Astrocyte of the cerebellum (primary cell): ENCODE results near the gene KCTD20.

ENCODE experiments used
- DNase-seq: peaks from one replicate; pipeline ENCODE4 v3.0.0-alpha.2; 2011; ENCODE audit warnings: low read depth
- H3K4me3 ChIP-seq: 2 replicates; pipeline ENCODE4 v1.5.1; 2011; ENCODE audit warnings: mild to moderate bottlenecking, low read depth, low read length, moderate library complexity
- in situ Hi-C: cut with HindIII; loops from 2 replicates; pipeline ENCODE4 v1.10.0; 2017; ENCODE audit warnings: low sequenced_read_pairs
- TF ChIP-seq, protein P1 (sequence below): IDR thresholded peaks from 2 replicates; pipeline ENCODE4 v1.5.1; 2012; ENCODE audit warnings: low read length, low read depth, moderate library complexity, mild to moderate bottlenecking; ENCODE audit errors: missing control alignments

KCTD20 gene

DNA sequence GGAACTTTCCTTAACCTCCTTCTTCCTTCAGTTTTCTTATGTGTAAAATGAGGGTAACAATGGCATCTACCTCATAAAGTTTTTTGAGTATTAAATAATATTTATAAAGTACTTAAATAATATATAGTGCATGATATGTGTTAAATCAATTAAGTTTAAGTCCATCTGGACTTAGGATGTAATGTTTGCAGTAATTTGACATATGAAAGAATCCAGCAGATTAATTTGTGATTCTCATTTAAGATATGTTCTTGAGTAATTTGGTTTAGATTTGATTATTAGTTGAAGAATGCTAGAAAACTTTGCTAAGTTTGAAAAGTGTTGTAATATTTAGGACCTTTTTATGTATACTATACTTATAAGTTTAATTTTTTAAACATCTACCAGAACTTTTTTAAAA, 18.1 kb downstream of the KCTD20 start:
- no peak overlapping the region for H3K4me3 ChIP-seq
- in situ Hi-C loops, result no loop called here
- no peak for DNase-seq
- TF ChIP-seq, protein P1, sequence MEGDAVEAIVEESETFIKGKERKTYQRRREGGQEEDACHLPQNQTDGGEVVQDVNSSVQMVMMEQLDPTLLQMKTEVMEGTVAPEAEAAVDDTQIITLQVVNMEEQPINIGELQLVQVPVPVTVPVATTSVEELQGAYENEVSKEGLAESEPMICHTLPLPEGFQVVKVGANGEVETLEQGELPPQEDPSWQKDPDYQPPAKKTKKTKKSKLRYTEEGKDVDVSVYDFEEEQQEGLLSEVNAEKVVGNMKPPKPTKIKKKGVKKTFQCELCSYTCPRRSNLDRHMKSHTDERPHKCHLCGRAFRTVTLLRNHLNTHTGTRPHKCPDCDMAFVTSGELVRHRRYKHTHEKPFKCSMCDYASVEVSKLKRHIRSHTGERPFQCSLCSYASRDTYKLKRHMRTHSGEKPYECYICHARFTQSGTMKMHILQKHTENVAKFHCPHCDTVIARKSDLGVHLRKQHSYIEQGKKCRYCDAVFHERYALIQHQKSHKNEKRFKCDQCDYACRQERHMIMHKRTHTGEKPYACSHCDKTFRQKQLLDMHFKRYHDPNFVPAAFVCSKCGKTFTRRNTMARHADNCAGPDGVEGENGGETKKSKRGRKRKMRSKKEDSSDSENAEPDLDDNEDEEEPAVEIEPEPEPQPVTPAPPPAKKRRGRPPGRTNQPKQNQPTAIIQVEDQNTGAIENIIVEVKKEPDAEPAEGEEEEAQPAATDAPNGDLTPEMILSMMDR, result no peak

DNA sequence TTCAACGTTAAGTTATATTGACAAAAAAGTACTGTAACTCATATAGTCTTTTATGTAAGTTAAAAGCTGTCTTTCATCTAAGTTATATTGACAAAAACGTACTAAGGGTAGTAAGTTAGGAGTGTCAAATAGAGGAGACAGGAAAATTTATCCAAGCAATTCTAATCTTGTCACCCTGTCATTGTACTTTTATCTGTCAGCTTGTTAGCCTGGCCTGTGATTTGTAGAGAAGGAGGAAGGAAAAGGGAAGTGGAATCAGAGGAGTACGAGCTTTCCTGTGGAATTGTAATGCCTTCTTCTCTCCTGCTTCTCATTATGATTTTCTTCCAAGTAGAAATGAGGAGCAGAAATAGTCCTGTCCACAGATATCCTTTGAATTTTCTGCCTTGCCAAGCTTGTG, 18.8 kb downstream of the KCTD20 start:
- in situ Hi-C loops, result no loop called here
- H3K4me3 ChIP-seq, result no peak overlapping the region
- DNase-seq, result no peak
- TF ChIP-seq, protein P1, result no peak

DNA sequence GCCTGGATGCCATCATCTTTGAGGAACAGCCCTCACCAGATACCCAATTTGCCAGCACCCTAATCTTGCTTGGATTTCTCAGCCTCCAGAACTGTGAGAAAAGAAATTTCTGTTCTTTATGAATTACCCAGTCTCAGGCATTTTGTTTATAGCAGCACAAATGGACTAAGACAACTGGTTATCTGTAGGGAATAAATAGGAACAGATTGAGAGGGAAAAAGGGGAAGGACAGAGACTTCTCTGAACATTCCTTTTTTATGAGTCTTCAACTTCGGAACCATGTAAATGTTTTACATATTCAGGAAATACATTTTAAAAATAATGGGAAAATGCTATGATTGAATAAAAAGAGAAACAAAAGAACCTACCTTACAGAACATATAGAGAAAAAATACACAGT, 20.9 kb downstream of the KCTD20 start:
- TF ChIP-seq, protein P1, result no peak
- DNase-seq, result no peak
- no peak overlapping the region for H3K4me3 ChIP-seq
- in situ Hi-C loops, result no loop called here

DNA sequence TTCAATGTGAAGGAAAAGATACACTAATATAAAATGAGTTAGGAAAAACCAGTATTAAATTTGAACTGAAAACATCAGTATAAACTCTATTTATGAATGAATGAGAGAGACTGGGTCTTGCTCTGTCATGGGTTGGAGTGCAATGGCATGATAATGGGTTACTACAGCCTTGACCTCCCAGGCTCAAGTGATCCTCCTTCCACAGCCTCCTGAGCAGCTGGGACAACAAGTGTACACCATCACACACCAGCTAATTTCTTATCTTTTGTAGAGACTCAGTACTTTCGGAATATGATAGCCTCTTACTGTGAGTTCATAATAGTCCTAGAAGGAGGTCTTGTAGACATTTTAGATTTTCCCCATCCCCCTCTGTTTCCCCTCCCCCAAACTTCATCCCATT, 21.4 kb downstream of the KCTD20 start:
- no peak overlapping the region for H3K4me3 ChIP-seq
- TF ChIP-seq, protein P1, result no peak
- in situ Hi-C loops, result no loop called here
- DNase-seq, result no peak

DNA sequence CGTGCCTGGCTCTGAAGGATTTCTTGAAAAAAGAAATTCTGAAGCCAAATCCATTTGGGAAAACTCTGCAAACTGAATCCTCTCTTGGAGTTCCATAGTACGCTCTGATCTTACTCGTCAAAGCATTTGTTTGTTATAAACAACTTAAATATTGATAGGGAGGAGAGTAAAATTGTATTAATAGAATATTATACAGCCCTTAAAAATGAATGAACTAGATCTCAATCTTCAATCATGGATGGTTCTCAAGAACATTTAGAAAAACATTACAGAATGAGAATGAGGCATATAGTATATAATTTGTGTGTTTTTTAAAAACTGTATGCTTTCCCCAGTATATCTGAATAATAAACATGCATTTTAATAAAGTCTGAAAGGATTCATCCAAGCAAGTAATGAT, 24.8 kb downstream of the KCTD20 start:
- TF ChIP-seq, protein P1, result no peak
- in situ Hi-C loops, result no loop called here
- no peak overlapping the region for H3K4me3 ChIP-seq
- no peak for DNase-seq

DNA sequence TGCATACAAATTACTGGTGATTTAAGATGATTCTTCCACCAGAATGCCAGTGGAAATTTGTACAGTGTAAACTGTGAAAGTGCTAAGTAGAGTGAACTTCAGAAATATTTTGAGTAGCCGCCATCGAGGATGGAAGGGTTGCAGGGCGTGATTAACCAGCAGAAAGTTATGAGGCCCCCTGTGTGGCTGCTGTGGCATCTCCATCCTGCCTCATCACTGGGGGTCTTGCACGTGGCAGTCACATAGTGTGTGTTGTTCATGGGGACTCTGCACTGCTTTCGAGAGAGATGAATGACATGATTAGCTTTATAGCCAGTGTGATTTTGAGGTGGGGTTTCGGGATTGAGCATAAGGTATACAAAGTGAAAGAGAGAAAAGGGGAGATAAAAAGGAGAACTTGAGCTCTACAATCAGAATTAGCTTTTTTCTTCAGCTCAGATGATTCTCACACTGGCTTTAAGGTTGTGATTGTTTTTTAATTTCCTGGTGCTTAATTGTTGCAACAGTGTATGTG, 26.4 kb downstream of the KCTD20 start:
- H3K4me3 ChIP-seq, result no peak overlapping the region
- TF ChIP-seq, protein P1, result no peak
- DNase-seq, result no peak
- in situ Hi-C loops, result no loop called here

DNA sequence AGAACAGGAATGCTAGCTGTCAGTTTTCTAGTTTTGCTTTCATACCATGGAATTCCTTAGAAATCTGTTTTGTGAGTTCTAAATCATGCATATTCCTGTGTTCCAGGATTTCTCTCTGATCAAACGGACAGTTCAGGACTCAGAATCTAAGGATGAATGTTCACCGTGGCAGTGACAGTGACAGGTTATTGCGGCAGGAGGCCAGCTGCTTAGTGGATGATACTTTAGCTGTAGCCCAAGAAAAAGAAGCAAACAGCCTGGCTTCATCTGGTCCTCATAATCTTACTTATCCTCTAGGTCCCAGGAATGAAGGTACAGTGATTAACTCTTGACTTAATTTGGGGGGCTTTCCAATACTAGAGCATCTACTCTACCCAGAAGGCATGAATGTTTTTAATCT, 27.1 kb downstream of the KCTD20 start:
- in situ Hi-C loops, result no loop called here
- DNase-seq, result no peak
- TF ChIP-seq, protein P1, result no peak
- no peak overlapping the region for H3K4me3 ChIP-seq
